Activated CD4-positive, alpha-beta T cell treated with anti-CD3 and anti-CD28 coated beads, Interleukin-2, amount 10 ng/mL, durations not matched to agents 7 days and 5 days (primary cell): ENCODE data around the gene CDS2. TPM values are rescaled to one million over a fixed set of nuclear protein-coding genes. Genes with fewer than 3 reads are reported as not detected.
"Not testable (repeated sequence)": the region's sequence is repeated elsewhere in the genome, so short reads cannot be mapped to it uniquely, and the experiment has no call there.

Experiments used
- CTCF ChIA-PET: fragments of 350-600 bp; sonication (Branson Sonifier 250); formaldehyde crosslinking; loops from one replicate; lab custom pipeline; 2021; ENCODE audit warnings: antibody characterized with exemption; lab: Charles Lee
- POLR2A ChIA-PET: fragments of 350-600 bp; sonication (Branson Sonifier 250); formaldehyde crosslinking; loops from one replicate; lab custom pipeline; 2021; ENCODE audit warnings: antibody characterized with exemption; lab: Charles Lee
- DNase-seq: peaks from one replicate; pipeline ENCODE4 v3.0.0-alpha.2; 2020
- H3K27ac Mint-ChIP-seq: one replicate; pipeline ENCODE4 v1.8.0; 2021; ENCODE audit warnings: mild to moderate bottlenecking, moderate library complexity, mixed read lengths
- H3K27me3 Mint-ChIP-seq: one replicate; pipeline ENCODE4 v1.8.0; 2021; ENCODE audit warnings: mixed read lengths
- H3K36me3 Mint-ChIP-seq: one replicate; pipeline ENCODE4 v1.8.0; 2021; ENCODE audit warnings: low read depth, mixed read lengths
- H3K4me1 Mint-ChIP-seq: one replicate; pipeline ENCODE4 v1.8.0; 2021; ENCODE audit warnings: mixed read lengths
- H3K4me3 Mint-ChIP-seq: one replicate; pipeline ENCODE4 v1.8.0; 2021; ENCODE audit warnings: mild to moderate bottlenecking, moderate library complexity, mixed read lengths
- H3K9me3 Mint-ChIP-seq: one replicate; pipeline ENCODE4 v1.8.0; 2021; ENCODE audit warnings: mixed read lengths
- total RNA-seq, 2 experiments: library from RNA; stranded (reverse); gene quantifications; one replicate each; pipeline ENCODE4 v1.2.3, GENCODE V29; 2021

Gene CDS2
- total RNA-seq, 2 experiments from 2014 or later = 54.5 to 58.4 TPM

GRCh38 chr20:5099009-5099408 is 27.8 kb upstream of the CDS2 start:
- H3K27me3 Mint-ChIP-seq, H3K9me3 Mint-ChIP-seq, DNase-seq, H3K4me3 Mint-ChIP-seq, H3K27ac Mint-ChIP-seq: not testable (repeated sequence)
- CTCF ChIA-PET = interaction anchor here (0.6 to 4.1 kb wide), 6 partner anchors 16 to 496 kb away, joined by 3 to 36 read pairs (median 4); no protein-coding TSS in a partner anchor
- H3K4me1 Mint-ChIP-seq = peaks cover 14% of the 10 kb centered on the region
- POLR2A ChIA-PET = interaction anchor here (0.6 to 0.8 kb wide), 2 partner anchors 42 to 126 kb away, joined by 3 read pairs; no protein-coding TSS in a partner anchor
- peaks cover 38% of the 10 kb centered on the region for H3K36me3 Mint-ChIP-seq

- H3K4me3 Mint-ChIP-seq, H3K9me3 Mint-ChIP-seq, DNase-seq, H3K27me3 Mint-ChIP-seq, H3K27ac Mint-ChIP-seq: not testable (repeated sequence)
- ChIA-PET POLR2A (interaction anchor here (0.6 kb wide), 2 partner anchors 127 to 141 kb away, joined by 3 read pairs; no protein-coding TSS in a partner anchor), CTCF (interaction anchor here (0.9 to 4.1 kb wide), 4 partner anchors 24 to 44 kb away, joined by 3 to 36 read pairs (median 4); no protein-coding TSS in a partner anchor)
- Mint-ChIP-seq H3K36me3 (peaks cover 44% of the 10 kb centered on the region), H3K4me1 (peaks cover 18% of the 10 kb centered on the region)
Measured at GRCh38 chr20:5099909-5100308, 26.9 kb upstream of the CDS2 start.

GRCh38 chr20:5100684-5101347 is 26.0 kb upstream of the CDS2 start:
- ChIA-PET POLR2A (interaction anchor here (0.6 kb wide), 1 partner anchor 142 kb away, joined by 3 read pairs; no protein-coding TSS in a partner anchor), CTCF (interaction anchor here (0.7 to 4.1 kb wide), 17 partner anchors 14 to 264 kb away, joined by 3 to 36 read pairs (median 4); partner anchors contain the start of gene CDS2)
- H3K9me3 Mint-ChIP-seq = no peaks in the 10 kb centered on the region
- no peaks in the 10 kb centered on the region for H3K27me3 Mint-ChIP-seq
- peaks cover 44% of the 10 kb centered on the region for H3K36me3 Mint-ChIP-seq
- peaks cover 18% of the 10 kb centered on the region for H3K4me1 Mint-ChIP-seq
- H3K27ac Mint-ChIP-seq = peak overlapping the region; percentile 59
- DNase-seq = peak; percentile 78
- H3K4me3 Mint-ChIP-seq = no peak overlapping the region

GRCh38 chr20:5104479-5104878 is 22.3 kb upstream of the CDS2 start:
- ChIA-PET CTCF (interaction anchor here (1.0 to 1.3 kb wide), 2 partner anchors 16 to 29 kb away, joined by 3 read pairs; partner anchors contain the start of gene PCNA), POLR2A (no interaction called here)
- no peak for DNase-seq
- no peaks in the 10 kb centered on the region for H3K27me3 Mint-ChIP-seq
- peaks cover 18% of the 10 kb centered on the region for H3K4me1 Mint-ChIP-seq
- H3K27ac Mint-ChIP-seq = no peak overlapping the region
- no peaks in the 10 kb centered on the region for H3K9me3 Mint-ChIP-seq
- H3K36me3 Mint-ChIP-seq = peaks cover 38% of the 10 kb centered on the region
- no peak overlapping the region for H3K4me3 Mint-ChIP-seq

GRCh38 chr20:5109276-5109675 is 17.5 kb upstream of the CDS2 start:
- Mint-ChIP-seq H3K9me3 (no peaks in the 10 kb centered on the region), H3K4me3 (no peak overlapping the region), H3K27ac (no peak overlapping the region), H3K4me1 (peaks cover 20% of the 10 kb centered on the region), H3K36me3 (peaks cover 34% of the 10 kb centered on the region), H3K27me3 (no peaks in the 10 kb centered on the region)
- POLR2A ChIA-PET = no interaction called here
- CTCF ChIA-PET = no interaction called here
- no peak for DNase-seq

GRCh38 chr20:5113615-5113986 is 13.2 kb upstream of the CDS2 start:
- DNase-seq = no peak
- peak overlapping the region; percentile 93 for H3K27ac Mint-ChIP-seq
- H3K4me1 Mint-ChIP-seq = peaks cover 53% of the 10 kb centered on the region
- H3K36me3 Mint-ChIP-seq = peaks cover 64% of the 10 kb centered on the region
- no peaks in the 10 kb centered on the region for H3K9me3 Mint-ChIP-seq
- POLR2A ChIA-PET = no interaction called here
- CTCF ChIA-PET = no interaction called here
- H3K27me3 Mint-ChIP-seq = no peaks in the 10 kb centered on the region
- peak overlapping the region; percentile 95 for H3K4me3 Mint-ChIP-seq

- Mint-ChIP-seq H3K9me3 (no peaks in the 10 kb centered on the region), H3K4me1 (peaks cover 53% of the 10 kb centered on the region), H3K27ac (peak overlapping the region; percentile 93), H3K27me3 (no peaks in the 10 kb centered on the region), H3K36me3 (peaks cover 69% of the 10 kb centered on the region), H3K4me3 (peak overlapping the region; percentile 95)
- CTCF ChIA-PET = interaction anchor here (1.3 to 4.1 kb wide), 4 partner anchors 7 to 57 kb away, joined by 4 to 23 read pairs (median 4); partner anchors contain the start of gene CDS2
- POLR2A ChIA-PET = no interaction called here
- no peak for DNase-seq
Measured at GRCh38 chr20:5114403-5114802, 12.4 kb upstream of the CDS2 start.

GRCh38 chr20:5116875-5117274 is 9.9 kb upstream of the CDS2 start:
- H3K36me3 Mint-ChIP-seq = peaks cover 62% of the 10 kb centered on the region
- no peaks in the 10 kb centered on the region for H3K9me3 Mint-ChIP-seq

GRCh38 chr20:5118220-5119142 is 8.3 kb upstream of the CDS2 start:
- POLR2A ChIA-PET = no interaction called here
- Mint-ChIP-seq H3K36me3 (peaks cover 56% of the 10 kb centered on the region), H3K4me3 (peak overlapping the region; percentile 94), H3K27ac (peak overlapping the region; percentile 99), H3K4me1 (peaks cover 71% of the 10 kb centered on the region), H3K9me3 (no peaks in the 10 kb centered on the region), H3K27me3 (no peaks in the 10 kb centered on the region)
- CTCF ChIA-PET = interaction anchor here (1.2 to 4.1 kb wide), 3 partner anchors 8 to 74 kb away, joined by 3 to 23 read pairs (median 8); partner anchors contain the start of gene CDS2
- peak; percentile 19 for DNase-seq

More at GRCh38 chr20:5116875-5117274, 9.9 kb upstream of the CDS2 start:
- POLR2A ChIA-PET = interaction anchor here (1.4 kb wide), 1 partner anchor 10 kb away, joined by 4 read pairs; the partner anchor contains the start of gene CDS2
- CTCF ChIA-PET = interaction anchor here (0.8 to 4.1 kb wide), 2 partner anchors 10 to 16 kb away, joined by 3 to 23 read pairs; partner anchors contain the start of gene CDS2
- Mint-ChIP-seq H3K27ac (peak overlapping the region; percentile 99), H3K4me3 (peak overlapping the region; percentile 94), H3K27me3 (no peaks in the 10 kb centered on the region), H3K4me1 (peaks cover 68% of the 10 kb centered on the region)
- DNase-seq = no peak

GRCh38 chr20:5119143-5119434 is 7.7 kb upstream of the CDS2 start:
- H3K4me1 Mint-ChIP-seq = peaks cover 72% of the 10 kb centered on the region
- no peaks in the 10 kb centered on the region for H3K9me3 Mint-ChIP-seq
- peak overlapping the region; percentile 94 for H3K4me3 Mint-ChIP-seq
- ChIA-PET POLR2A (no interaction called here), CTCF (interaction anchor here (0.9 to 2.2 kb wide), 4 partner anchors 18 to 76 kb away, joined by 3 to 8 read pairs (median 4); no protein-coding TSS in a partner anchor)
- DNase-seq = no peak
- peaks cover 52% of the 10 kb centered on the region for H3K36me3 Mint-ChIP-seq
- H3K27me3 Mint-ChIP-seq = no peaks in the 10 kb centered on the region
- H3K27ac Mint-ChIP-seq = peak overlapping the region; percentile 99

- Mint-ChIP-seq H3K27me3 (no peaks in the 10 kb centered on the region), H3K36me3 (peaks cover 48% of the 10 kb centered on the region), H3K27ac (peak within 1 kb of the TSS; percentile 99), H3K4me3 (peak within 1 kb of the TSS; percentile 94), H3K4me1 (peaks cover 71% of the 10 kb centered on the region), H3K9me3 (no peaks in the 10 kb centered on the region)
- peak; percentile 99 for DNase-seq
- ChIA-PET CTCF (interaction anchor here (0.9 to 2.3 kb wide), 7 partner anchors 11 to 121 kb away, joined by 3 to 8 read pairs (median 4); no protein-coding TSS in a partner anchor), POLR2A (interaction anchor here (0.6 to 0.9 kb wide), 2 partner anchors 10 to 306 kb away, joined by 3 to 6 read pairs; no protein-coding TSS in a partner anchor)
Measured at GRCh38 chr20:5119435-5120184, 7.2 kb upstream of the CDS2 start, which contains the start of gene PCNA. Gene PCNA, minus strand, starts transcription at chr20:5119958. Its CDS starts 160 bp downstream, at chr20:5119798.
